Measurements from ENCODE around the gene FAT1. TPM values are rescaled to one million over a fixed set of nuclear protein-coding genes. Genes with fewer than 3 reads are reported as not detected.

The FAT1 gene
- total RNA-seq, 1 experiment from 2014 or later = 172 TPM

DNA sequence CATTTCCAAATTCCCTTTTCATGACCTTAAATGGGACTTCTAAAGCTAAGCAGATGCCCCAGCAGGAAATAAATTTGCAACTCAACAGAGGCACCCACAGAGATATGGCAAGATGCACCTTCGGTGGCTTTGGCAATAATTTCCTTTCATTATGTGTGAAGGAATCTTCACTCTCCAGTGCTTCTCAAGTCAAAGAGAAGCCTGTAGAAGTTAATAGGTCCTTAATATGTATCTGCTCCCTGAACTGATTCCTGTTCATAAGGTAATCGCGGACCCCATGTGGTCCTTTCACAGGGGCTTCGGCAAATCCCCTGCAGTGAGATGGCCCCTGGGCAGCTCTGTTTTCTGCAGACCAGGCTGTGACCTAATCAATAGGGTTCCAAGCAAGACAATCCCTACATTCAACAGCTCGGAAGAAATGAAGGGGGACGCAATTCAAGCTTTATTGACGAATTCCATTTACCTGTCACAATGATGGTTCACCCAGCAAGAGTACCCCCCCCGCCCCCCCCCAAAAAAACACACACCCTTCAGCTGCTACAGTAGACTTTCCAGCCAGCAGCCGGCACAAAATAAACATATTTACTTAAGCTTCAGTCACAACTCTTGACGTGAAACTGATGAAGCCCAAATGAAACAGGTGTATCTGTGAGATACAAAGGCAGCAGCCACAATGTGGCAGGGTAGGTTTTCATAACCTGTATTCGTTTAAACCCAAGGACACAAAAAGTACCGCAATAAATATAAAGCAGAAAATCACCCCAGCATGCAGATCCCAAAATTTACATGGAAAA is 35.3 kb downstream of the FAT1 start (continued):
- TF ChIP-seq PRRX2 (CRISPR knock-in tag; IDR thresholded peaks at IDR 0.05) (no peak), RORB (CRISPR knock-in tag; IDR thresholded peaks at IDR 0.05) (no peak)
- TF ChIP-seq, protein P1, sequence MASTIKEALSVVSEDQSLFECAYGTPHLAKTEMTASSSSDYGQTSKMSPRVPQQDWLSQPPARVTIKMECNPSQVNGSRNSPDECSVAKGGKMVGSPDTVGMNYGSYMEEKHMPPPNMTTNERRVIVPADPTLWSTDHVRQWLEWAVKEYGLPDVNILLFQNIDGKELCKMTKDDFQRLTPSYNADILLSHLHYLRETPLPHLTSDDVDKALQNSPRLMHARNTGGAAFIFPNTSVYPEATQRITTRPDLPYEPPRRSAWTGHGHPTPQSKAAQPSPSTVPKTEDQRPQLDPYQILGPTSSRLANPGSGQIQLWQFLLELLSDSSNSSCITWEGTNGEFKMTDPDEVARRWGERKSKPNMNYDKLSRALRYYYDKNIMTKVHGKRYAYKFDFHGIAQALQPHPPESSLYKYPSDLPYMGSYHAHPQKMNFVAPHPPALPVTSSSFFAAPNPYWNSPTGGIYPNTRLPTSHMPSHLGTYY (CRISPR knock-in tag; IDR thresholded peaks at IDR 0.05) = no peak
- TF ChIP-seq, protein P2, sequence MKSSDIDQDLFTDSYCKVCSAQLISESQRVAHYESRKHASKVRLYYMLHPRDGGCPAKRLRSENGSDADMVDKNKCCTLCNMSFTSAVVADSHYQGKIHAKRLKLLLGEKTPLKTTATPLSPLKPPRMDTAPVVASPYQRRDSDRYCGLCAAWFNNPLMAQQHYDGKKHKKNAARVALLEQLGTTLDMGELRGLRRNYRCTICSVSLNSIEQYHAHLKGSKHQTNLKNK (CRISPR knock-in tag; IDR thresholded peaks at IDR 0.05) = peak; percentile 86; the same call in 1 of the 2 replicates

DNA sequence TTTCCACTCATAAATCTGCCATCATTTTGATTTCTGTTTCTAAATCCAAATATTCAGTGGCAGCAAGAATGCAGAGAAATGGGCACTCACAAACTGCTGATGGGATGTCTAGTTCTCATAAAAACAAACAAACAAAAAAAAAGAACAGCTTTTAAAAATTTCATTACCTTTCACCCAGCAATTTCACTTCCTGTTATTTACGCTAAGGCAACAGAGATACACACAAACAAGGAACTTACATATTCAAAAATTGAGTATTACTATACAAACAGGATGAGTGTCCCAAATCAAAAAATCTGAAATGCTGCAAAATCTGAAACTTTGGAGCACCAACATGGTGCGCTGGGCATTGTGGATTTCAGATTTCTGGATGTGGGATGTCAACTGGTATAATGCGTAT is 36.4 kb downstream of the FAT1 start:
- ChIA-PET POLR2A (interaction anchor here (0.6 to 0.9 kb wide), 2 partner anchors 36 to 1518 kb away, joined by 3 read pairs; no protein-coding TSS in a partner anchor), CTCF (no interaction called here)
- Mint-ChIP-seq H3K4me1 (peaks cover 78% of the 10 kb centered on the region), H3K27me3 (ENCODE audit: low read depth) (peaks cover 10% of the 10 kb centered on the region; the same call in 1 of the 2 replicates), H3K4me3 (peak overlapping the region; percentile 50), H3K36me3 (peaks cover 9% of the 10 kb centered on the region; the same call in 1 of the 2 replicates), H3K9me3 (no peaks in the 10 kb centered on the region), H3K27ac (no peak overlapping the region)
- no peak for TF ChIP-seq ESRRA (CRISPR knock-in tag; IDR thresholded peaks at IDR 0.05; ENCODE audit: borderline replicate concordance)
- TF ChIP-seq, protein P3, sequence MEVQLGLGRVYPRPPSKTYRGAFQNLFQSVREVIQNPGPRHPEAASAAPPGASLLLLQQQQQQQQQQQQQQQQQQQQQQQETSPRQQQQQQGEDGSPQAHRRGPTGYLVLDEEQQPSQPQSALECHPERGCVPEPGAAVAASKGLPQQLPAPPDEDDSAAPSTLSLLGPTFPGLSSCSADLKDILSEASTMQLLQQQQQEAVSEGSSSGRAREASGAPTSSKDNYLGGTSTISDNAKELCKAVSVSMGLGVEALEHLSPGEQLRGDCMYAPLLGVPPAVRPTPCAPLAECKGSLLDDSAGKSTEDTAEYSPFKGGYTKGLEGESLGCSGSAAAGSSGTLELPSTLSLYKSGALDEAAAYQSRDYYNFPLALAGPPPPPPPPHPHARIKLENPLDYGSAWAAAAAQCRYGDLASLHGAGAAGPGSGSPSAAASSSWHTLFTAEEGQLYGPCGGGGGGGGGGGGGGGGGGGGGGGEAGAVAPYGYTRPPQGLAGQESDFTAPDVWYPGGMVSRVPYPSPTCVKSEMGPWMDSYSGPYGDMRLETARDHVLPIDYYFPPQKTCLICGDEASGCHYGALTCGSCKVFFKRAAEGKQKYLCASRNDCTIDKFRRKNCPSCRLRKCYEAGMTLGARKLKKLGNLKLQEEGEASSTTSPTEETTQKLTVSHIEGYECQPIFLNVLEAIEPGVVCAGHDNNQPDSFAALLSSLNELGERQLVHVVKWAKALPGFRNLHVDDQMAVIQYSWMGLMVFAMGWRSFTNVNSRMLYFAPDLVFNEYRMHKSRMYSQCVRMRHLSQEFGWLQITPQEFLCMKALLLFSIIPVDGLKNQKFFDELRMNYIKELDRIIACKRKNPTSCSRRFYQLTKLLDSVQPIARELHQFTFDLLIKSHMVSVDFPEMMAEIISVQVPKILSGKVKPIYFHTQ (CRISPR knock-in tag; IDR thresholded peaks at IDR 0.05) = no peak
- TF ChIP-seq, protein P4, sequence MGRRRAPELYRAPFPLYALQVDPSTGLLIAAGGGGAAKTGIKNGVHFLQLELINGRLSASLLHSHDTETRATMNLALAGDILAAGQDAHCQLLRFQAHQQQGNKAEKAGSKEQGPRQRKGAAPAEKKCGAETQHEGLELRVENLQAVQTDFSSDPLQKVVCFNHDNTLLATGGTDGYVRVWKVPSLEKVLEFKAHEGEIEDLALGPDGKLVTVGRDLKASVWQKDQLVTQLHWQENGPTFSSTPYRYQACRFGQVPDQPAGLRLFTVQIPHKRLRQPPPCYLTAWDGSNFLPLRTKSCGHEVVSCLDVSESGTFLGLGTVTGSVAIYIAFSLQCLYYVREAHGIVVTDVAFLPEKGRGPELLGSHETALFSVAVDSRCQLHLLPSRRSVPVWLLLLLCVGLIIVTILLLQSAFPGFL (CRISPR knock-in tag; IDR thresholded peaks at IDR 0.05; ENCODE audit: borderline replicate concordance) = no peak
- no peak for TF ChIP-seq GRHL2 (CRISPR knock-in tag; IDR thresholded peaks at IDR 0.05; ENCODE audit: insufficient replicate concordance, severe bottlenecking)
- TF ChIP-seq, protein P5, sequence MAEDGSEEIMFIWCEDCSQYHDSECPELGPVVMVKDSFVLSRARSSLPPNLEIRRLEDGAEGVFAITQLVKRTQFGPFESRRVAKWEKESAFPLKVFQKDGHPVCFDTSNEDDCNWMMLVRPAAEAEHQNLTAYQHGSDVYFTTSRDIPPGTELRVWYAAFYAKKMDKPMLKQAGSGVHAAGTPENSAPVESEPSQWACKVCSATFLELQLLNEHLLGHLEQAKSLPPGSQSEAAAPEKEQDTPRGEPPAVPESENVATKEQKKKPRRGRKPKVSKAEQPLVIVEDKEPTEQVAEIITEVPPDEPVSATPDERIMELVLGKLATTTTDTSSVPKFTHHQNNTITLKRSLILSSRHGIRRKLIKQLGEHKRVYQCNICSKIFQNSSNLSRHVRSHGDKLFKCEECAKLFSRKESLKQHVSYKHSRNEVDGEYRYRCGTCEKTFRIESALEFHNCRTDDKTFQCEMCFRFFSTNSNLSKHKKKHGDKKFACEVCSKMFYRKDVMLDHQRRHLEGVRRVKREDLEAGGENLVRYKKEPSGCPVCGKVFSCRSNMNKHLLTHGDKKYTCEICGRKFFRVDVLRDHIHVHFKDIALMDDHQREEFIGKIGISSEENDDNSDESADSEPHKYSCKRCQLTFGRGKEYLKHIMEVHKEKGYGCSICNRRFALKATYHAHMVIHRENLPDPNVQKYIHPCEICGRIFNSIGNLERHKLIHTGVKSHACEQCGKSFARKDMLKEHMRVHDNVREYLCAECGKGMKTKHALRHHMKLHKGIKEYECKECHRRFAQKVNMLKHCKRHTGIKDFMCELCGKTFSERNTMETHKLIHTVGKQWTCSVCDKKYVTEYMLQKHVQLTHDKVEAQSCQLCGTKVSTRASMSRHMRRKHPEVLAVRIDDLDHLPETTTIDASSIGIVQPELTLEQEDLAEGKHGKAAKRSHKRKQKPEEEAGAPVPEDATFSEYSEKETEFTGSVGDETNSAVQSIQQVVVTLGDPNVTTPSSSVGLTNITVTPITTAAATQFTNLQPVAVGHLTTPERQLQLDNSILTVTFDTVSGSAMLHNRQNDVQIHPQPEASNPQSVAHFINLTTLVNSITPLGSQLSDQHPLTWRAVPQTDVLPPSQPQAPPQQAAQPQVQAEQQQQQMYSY (CRISPR knock-in tag; IDR thresholded peaks at IDR 0.05) = no peak
- TF ChIP-seq TEAD4 (CRISPR knock-in tag; IDR thresholded peaks at IDR 0.05) = no peak
- no peak for TF ChIP-seq PRRX2 (CRISPR knock-in tag; IDR thresholded peaks at IDR 0.05)
- DNase-seq (ENCODE audit: low spot score) = no peak
- ATAC-seq = no peak

DNA sequence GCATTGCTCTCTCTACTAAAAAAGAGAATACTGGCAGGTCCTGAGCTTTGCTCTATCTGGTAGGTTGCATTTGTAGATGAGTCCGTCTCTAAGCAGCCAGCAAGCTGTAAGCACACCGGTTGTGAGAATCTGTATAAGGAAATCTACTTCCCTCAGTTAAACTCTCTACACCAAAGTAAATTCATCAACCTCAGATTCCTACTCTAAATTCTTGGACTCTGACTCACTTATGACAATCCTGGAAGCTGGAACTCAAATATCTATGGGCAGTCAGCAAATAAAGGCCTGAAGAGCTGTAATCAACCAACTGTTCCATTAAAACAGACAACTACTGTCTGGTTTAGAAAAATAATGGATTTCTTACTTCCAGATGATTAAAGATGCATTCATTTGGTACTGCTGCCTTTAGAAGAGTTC is 37.9 kb downstream of the FAT1 start:
- Mint-ChIP-seq H3K27me3 (ENCODE audit: low read depth) (peaks cover 10% of the 10 kb centered on the region; the same call in 1 of the 2 replicates), H3K9me3 (no peaks in the 10 kb centered on the region), H3K36me3 (peaks cover 3% of the 10 kb centered on the region; the same call in 1 of the 2 replicates), H3K4me3 (peak overlapping the region; percentile 37), H3K4me1 (peaks cover 86% of the 10 kb centered on the region), H3K27ac (no peak overlapping the region)
- CTCF ChIA-PET = no interaction called here
- DNase-seq (ENCODE audit: low spot score) (no peak), ATAC-seq (no peak)
- POLR2A ChIA-PET = interaction anchor here (0.6 kb wide), 1 partner anchor 38 kb away, joined by 5 read pairs; no protein-coding TSS in a partner anchor
- TF ChIP-seq, protein P6, sequence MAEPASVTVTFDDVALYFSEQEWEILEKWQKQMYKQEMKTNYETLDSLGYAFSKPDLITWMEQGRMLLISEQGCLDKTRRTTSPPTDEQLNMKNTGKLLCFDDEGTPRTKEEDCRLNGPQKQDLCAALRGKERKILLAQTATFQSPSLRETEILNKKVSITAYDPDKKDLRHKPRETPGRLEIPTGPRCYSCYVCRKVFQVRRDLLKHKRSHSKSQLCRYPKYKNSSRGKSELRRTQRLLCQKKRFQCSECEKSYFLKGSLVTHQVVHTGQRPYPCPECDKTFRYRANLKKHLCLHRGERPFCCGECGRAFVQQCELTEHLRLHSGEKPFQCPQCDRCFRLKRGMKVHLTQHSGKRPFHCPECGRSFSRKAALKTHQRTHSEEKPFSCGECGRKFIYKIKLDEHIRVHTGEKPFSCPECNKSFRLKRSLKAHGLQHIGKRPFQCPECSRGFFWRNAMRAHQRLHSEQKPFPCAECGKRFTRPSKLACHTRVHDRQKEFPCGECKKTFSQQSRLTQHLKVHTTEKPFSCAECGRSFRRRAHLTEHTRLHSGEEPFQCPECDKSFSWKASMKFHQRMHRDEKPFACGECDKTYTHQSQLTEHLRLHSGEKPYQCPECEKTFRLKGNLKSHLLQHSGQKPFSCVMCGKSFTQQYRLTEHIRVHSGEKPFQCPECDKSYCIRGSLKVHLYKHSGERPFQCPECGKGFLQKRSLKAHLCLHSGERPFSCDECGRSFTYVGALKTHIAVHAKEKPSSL (CRISPR knock-in tag; conservative IDR thresholded peaks at IDR 0.05) = no peak
- TF ChIP-seq, protein P7, sequence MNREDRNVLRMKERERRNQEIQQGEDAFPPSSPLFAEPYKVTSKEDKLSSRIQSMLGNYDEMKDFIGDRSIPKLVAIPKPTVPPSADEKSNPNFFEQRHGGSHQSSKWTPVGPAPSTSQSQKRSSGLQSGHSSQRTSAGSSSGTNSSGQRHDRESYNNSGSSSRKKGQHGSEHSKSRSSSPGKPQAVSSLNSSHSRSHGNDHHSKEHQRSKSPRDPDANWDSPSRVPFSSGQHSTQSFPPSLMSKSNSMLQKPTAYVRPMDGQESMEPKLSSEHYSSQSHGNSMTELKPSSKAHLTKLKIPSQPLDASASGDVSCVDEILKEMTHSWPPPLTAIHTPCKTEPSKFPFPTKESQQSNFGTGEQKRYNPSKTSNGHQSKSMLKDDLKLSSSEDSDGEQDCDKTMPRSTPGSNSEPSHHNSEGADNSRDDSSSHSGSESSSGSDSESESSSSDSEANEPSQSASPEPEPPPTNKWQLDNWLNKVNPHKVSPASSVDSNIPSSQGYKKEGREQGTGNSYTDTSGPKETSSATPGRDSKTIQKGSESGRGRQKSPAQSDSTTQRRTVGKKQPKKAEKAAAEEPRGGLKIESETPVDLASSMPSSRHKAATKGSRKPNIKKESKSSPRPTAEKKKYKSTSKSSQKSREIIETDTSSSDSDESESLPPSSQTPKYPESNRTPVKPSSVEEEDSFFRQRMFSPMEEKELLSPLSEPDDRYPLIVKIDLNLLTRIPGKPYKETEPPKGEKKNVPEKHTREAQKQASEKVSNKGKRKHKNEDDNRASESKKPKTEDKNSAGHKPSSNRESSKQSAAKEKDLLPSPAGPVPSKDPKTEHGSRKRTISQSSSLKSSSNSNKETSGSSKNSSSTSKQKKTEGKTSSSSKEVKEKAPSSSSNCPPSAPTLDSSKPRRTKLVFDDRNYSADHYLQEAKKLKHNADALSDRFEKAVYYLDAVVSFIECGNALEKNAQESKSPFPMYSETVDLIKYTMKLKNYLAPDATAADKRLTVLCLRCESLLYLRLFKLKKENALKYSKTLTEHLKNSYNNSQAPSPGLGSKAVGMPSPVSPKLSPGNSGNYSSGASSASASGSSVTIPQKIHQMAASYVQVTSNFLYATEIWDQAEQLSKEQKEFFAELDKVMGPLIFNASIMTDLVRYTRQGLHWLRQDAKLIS (CRISPR knock-in tag; IDR thresholded peaks at IDR 0.05; ENCODE audit: borderline replicate concordance) = no peak
- TF ChIP-seq SP1 (CRISPR knock-in tag; conservative IDR thresholded peaks at IDR 0.05) = no peak
- TF ChIP-seq, protein P8, sequence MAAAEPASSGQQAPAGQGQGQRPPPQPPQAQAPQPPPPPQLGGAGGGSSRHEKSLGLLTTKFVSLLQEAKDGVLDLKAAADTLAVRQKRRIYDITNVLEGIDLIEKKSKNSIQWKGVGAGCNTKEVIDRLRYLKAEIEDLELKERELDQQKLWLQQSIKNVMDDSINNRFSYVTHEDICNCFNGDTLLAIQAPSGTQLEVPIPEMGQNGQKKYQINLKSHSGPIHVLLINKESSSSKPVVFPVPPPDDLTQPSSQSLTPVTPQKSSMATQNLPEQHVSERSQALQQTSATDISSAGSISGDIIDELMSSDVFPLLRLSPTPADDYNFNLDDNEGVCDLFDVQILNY (CRISPR knock-in tag; IDR thresholded peaks at IDR 0.05) = no peak

Measured in WTC11 (cell line).